HTR-8/SVneo (cell line): ENCODE measurements around the gene C12orf60.
A peak's percentile ranks its signal among the peaks of the same experiment; 100 is the strongest.
"Not testable (repeated sequence)": the region's sequence is repeated elsewhere in the genome, so short reads cannot be mapped to it uniquely, and the experiment has no call there.

Experiments
- DNase-seq: peaks from one replicate; pipeline ENCODE4 v3.0.0; 2011; ENCODE audit warnings: low spot score, mixed read lengths; ENCODE audit not compliant: insufficient read length
- FAIRE-seq: peaks from 2 replicates; lab custom pipeline; 2011; peaks lifted over from hg19 to GRCh38; lab: Jason Lieb, UNC

Gene C12orf60

GRCh38 chr12:14803011-14803829 lies at the start of gene C12orf60, which contains the start of gene WBP11:
Gene C12orf60 (plus strand): TSS chr12:14803670. CDS start chr12:14822936, 19,266 bp downstream.
Gene WBP11 (minus strand): TSS chr12:14803478. CDS start chr12:14801383, 2,095 bp downstream.
- peak; percentile 79 for DNase-seq
- FAIRE-seq, result no peak

- DNase-seq (no peak), FAIRE-seq (no peak)
Observed at GRCh38 chr12:14756334-14757143, 46.9 kb upstream of the C12orf60 start.

GRCh38 chr12:14759711-14760280 lies 43.7 kb upstream of the C12orf60 start:
- not testable (repeated sequence) for DNase-seq, FAIRE-seq

- DNase-seq (no peak), FAIRE-seq (no peak)
Observed at GRCh38 chr12:14765398-14765797, 38.1 kb upstream of the C12orf60 start.

- FAIRE-seq, DNase-seq: not testable (repeated sequence)
Observed at GRCh38 chr12:14766020-14766419, 37.5 kb upstream of the C12orf60 start.

GRCh38 chr12:14766649-14767215 lies 36.7 kb upstream of the C12orf60 start:
- FAIRE-seq (no peak), DNase-seq (no peak)

GRCh38 chr12:14767617-14768016 lies 35.9 kb upstream of the C12orf60 start:
- DNase-seq (no peak), FAIRE-seq (no peak)

- no peak for FAIRE-seq
Observed at GRCh38 chr12:14768823-14769405, 34.6 kb upstream of the C12orf60 start.

GRCh38 chr12:14769466-14769968 lies 34.0 kb upstream of the C12orf60 start:
- FAIRE-seq (no peak), DNase-seq (no peak)

More at GRCh38 chr12:14768823-14769405, 34.6 kb upstream of the C12orf60 start:
- no peak for DNase-seq

- no peak for DNase-seq
- FAIRE-seq, result no peak
Observed at GRCh38 chr12:14769969-14770495, 33.4 kb upstream of the C12orf60 start.

GRCh38 chr12:14770496-14771461 lies 32.7 kb upstream of the C12orf60 start:
- FAIRE-seq, result no peak

GRCh38 chr12:14771651-14772137 lies 31.8 kb upstream of the C12orf60 start:
- FAIRE-seq (no peak), DNase-seq (no peak)

More at GRCh38 chr12:14770496-14771461, 32.7 kb upstream of the C12orf60 start:
- DNase-seq, result peak; percentile 60

- no peak for FAIRE-seq
- DNase-seq, result no peak
Observed at GRCh38 chr12:14772946-14773345, 30.5 kb upstream of the C12orf60 start.

- FAIRE-seq (no peak), DNase-seq (no peak)
Observed at GRCh38 chr12:14773685-14774073, 29.8 kb upstream of the C12orf60 start.

- peak; percentile 77 for DNase-seq
- no peak for FAIRE-seq
Observed at GRCh38 chr12:14774074-14774905, 29.2 kb upstream of the C12orf60 start.

GRCh38 chr12:14774906-14775635 lies 28.4 kb upstream of the C12orf60 start:
- DNase-seq (no peak), FAIRE-seq (no peak)

GRCh38 chr12:14775636-14775980 lies 27.9 kb upstream of the C12orf60 start:
- FAIRE-seq (no peak), DNase-seq (no peak)
